ENCODE measurements around the gene GRM4. TPM values are rescaled to one million over a fixed set of nuclear protein-coding genes. Genes with fewer than 3 reads are reported as not detected.
A peak's percentile ranks its signal among the peaks of the same experiment; 100 is the strongest.

GRM4 gene
- total RNA-seq, 1 donor from 2014 or later: 1.2 TPM

DNA sequence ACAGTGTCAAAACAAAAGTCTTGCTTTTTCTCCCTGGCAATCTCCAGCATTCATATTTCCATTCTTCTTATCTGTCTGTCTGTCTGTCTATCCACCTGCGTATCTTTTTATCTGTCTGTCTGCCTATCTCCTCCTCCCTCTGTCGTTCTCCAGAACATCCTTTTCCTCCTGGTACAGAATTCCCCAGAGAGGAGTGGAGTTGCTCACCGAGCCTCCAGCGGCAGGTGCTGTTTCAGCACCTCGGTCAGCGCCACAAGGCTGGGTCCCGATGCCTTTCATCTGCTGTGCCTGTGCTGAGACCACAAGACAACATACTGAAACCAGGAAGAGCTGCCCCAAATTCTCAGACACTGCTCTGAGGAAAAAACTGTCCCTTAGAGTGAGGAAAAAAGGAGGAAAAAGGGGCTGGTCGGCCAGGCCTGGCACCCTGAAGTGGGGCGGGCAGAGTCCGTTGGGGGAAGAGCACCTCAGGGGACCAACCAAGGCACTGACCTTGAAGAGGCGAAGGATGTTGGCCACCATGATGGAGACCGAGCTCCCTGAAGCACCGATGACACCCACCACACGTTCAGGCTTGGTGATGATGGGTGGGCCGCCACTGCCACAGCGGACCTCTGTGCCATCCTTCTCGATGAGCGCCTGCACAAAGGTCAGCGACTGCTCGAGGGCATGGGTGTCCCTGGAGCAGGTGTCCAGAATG, 13.3 kb downstream of the GRM4 start:
- no peak overlapping the region for H3K4me2 ChIP-seq
- H3F3A ChIP-seq (ENCODE audit: low read depth): peaks cover 16% of the 10 kb centered on the region
- H3K4me3 Mint-ChIP-seq: no peak overlapping the region
- DNase-seq (ENCODE audit: low spot score): peak; percentile 90
- H3K36me3 Mint-ChIP-seq: no peaks in the 10 kb centered on the region
- no peaks in the 10 kb centered on the region for H3K79me2 ChIP-seq (ENCODE audit: low read depth)
- H3K4me1 ChIP-seq: peaks cover 13% of the 10 kb centered on the region
- H3K27me3 ChIP-seq: no peaks in the 10 kb centered on the region
- no peaks in the 10 kb centered on the region for H3K9me3 ChIP-seq (ENCODE audit: low read depth)
- H3K4me3 ChIP-seq: no peak overlapping the region
- H3K36me3 ChIP-seq: no peaks in the 10 kb centered on the region
- H3K27ac Mint-ChIP-seq: no peak overlapping the region
- no peak overlapping the region for H3K27ac ChIP-seq
- H4K20me1 ChIP-seq (ENCODE audit: low read depth): peaks cover 28% of the 10 kb centered on the region
- no peak for TF ChIP-seq EZH2phosphoT487 (IDR thresholded peaks at IDR 0.05)
- TF ChIP-seq CTCF (IDR thresholded peaks at IDR 0.05): peak; percentile 14
- H3K9ac ChIP-seq: no peak overlapping the region
- H3K27me3 Mint-ChIP-seq (ENCODE audit: insufficient read depth, low read depth): peaks cover 38% of the 10 kb centered on the region
- peaks cover 15% of the 10 kb centered on the region for H3K4me1 Mint-ChIP-seq
- no peak overlapping the region for H2AFZ ChIP-seq (replicated peaks)
- no peaks in the 10 kb centered on the region for H3K9me3 Mint-ChIP-seq

- H3K4me3 Mint-ChIP-seq: peak overlapping the region; percentile 15
- H3K4me1 Mint-ChIP-seq: peaks cover 15% of the 10 kb centered on the region
- TF ChIP-seq EZH2phosphoT487 (IDR thresholded peaks at IDR 0.05) (no peak), CTCF (IDR thresholded peaks at IDR 0.05) (no peak), EZH2 (IDR thresholded peaks at IDR 0.05) (no peak)
- H3K27me3 Mint-ChIP-seq (ENCODE audit: insufficient read depth, low read depth): peaks cover 38% of the 10 kb centered on the region
- Histone ChIP-seq H3K27ac (no peak overlapping the region), H3K4me1 (peaks cover 10% of the 10 kb centered on the region), H3K27me3 (no peaks in the 10 kb centered on the region), H3K4me2 (peak overlapping the region; percentile 65), H3K9ac (no peak overlapping the region), H3F3A (ENCODE audit: low read depth) (peaks cover 16% of the 10 kb centered on the region), H3K4me3 (no peak overlapping the region), H3K36me3 (no peaks in the 10 kb centered on the region), H3K9me3 (ENCODE audit: low read depth) (no peaks in the 10 kb centered on the region), H2AFZ (replicated peaks) (no peak overlapping the region), H4K20me1 (ENCODE audit: low read depth) (peaks cover 28% of the 10 kb centered on the region), H3K79me2 (ENCODE audit: low read depth) (no peaks in the 10 kb centered on the region)
- no peak overlapping the region for H3K27ac Mint-ChIP-seq
- H3K9me3 Mint-ChIP-seq: no peaks in the 10 kb centered on the region
- H3K36me3 Mint-ChIP-seq: no peaks in the 10 kb centered on the region
- no peak for DNase-seq (ENCODE audit: low spot score)
Observed at GRCh38 chr6:34131326-34132290, 14.3 kb downstream of the GRM4 start.

GRCh38 chr6:34130862-34131261, 15.0 kb downstream of the GRM4 start:
- Mint-ChIP-seq H3K27me3 (ENCODE audit: insufficient read depth, low read depth) (peaks cover 32% of the 10 kb centered on the region), H3K4me1 (peaks cover 15% of the 10 kb centered on the region), H3K27ac (no peak overlapping the region), H3K36me3 (no peaks in the 10 kb centered on the region), H3K4me3 (peak overlapping the region; percentile 15), H3K9me3 (no peaks in the 10 kb centered on the region)
- Histone ChIP-seq H4K20me1 (ENCODE audit: low read depth) (peaks cover 28% of the 10 kb centered on the region), H3F3A (ENCODE audit: low read depth) (peaks cover 16% of the 10 kb centered on the region), H3K4me2 (no peak overlapping the region), H3K36me3 (no peaks in the 10 kb centered on the region), H3K27me3 (no peaks in the 10 kb centered on the region), H3K9me3 (ENCODE audit: low read depth) (no peaks in the 10 kb centered on the region), H3K79me2 (ENCODE audit: low read depth) (no peaks in the 10 kb centered on the region), H3K27ac (no peak overlapping the region), H3K4me1 (peaks cover 9% of the 10 kb centered on the region), H2AFZ (replicated peaks) (no peak overlapping the region), H3K9ac (no peak overlapping the region), H3K4me3 (no peak overlapping the region)
- TF ChIP-seq EZH2phosphoT487 (IDR thresholded peaks at IDR 0.05): no peak
- no peak for TF ChIP-seq EZH2 (IDR thresholded peaks at IDR 0.05)
- no peak for TF ChIP-seq CTCF (IDR thresholded peaks at IDR 0.05)
- DNase-seq (ENCODE audit: low spot score): no peak
